Epidermal melanocyte (primary cell): ENCODE data around the gene MIS18A.

Source experiments
- DNase-seq: peaks from one replicate; pipeline ENCODE4 v3.0.0; 2011; ENCODE audit warnings: low spot score; ENCODE audit not compliant: insufficient read length

MIS18A gene

DNA sequence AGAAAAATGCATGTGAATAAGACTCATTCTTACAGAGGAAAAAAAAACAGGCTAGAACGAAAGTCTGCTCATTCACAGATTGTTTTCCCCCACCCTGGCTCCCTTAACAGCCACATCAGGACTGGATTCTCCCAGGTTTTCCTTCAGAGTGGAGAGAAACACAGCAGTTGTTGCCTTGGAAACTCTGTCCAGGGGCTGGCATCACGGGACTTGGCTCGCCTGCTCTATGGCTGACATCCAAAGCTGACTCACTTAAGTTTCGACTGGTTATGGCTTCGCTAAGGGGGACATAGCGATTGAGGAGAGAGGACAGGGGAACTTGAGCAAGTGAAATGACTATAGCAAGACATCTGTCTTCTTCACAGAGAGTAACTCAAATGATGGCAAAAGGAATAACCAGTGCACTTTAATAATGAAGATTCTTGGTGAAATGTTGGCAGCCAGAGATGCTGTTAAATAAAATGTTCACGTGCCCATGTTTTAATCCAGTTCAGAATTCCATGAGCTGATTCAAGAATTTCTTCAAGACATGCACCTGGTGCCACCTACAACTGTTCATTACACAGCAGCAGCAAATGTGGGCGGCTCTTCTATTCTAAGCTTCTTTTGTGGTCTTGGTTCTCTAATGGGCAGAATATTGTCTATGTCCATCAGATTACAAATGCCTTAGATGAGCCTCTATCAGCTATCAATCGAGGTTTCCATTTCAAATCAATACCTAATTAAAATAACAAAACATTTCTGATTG is 21.8 kb downstream of the MIS18A start:
- DNase-seq = peak; percentile 82

DNA sequence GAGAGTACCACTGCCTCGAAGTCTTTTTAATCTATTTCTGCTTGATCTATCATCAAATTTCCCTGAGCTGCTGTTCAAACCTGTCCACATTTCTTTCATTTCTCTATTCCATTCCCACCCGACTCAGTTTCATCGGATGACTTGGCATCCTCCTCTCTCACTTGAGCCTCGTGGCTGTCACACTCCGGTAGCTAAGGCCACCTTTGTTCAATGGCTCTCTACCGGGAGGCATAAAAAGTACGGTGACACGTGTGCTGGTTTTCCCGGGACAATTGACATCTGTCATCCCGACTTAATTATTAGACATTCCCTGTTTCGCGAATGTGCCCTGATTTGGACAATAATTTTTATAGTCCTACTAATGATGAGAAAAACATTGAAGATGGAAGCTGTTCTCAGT is 22.6 kb downstream of the MIS18A start:
- DNase-seq = no peak

DNA sequence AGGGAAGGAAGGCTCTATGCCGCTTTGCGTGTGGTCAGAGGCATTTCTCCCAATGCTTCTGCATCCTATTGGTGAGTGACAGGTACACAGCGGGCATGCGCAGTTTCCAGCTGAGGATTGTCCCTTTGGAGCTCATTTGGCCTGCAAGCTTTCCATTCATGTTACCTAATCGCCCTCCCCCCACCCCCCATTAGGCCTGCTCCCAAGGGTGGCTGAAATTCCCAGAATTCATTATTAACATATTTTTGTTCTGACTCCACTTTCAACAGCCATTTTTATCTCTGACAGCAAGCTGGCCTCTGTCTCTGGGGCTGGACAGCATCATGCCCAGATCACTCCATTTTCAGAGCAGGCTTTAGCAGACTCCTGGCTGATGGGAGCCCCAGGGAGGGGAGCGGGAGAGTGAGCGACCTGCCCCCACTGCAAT is 25.6 kb downstream of the MIS18A start:
- DNase-seq = no peak

DNA sequence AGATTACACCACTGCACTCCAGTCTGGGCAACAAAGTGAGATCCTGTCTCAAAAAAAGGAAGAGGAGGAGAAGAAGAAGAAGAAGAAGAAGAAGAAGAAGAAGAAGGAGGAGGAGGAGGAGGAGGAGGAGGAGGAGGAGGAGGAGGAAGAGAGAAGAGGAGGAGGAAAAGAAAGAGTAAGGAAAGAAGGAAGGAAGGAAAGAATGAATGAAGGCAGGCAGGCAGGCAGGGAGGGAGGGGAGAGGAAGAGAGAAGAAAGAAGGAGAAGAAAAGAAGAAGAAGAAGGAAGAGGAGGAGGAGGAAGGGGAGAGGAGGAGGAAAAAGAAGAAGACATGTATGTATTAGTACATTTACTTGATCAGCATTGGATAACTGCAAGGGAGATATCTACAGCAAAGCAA is 26.7 kb downstream of the MIS18A start:
- DNase-seq = no peak

DNA sequence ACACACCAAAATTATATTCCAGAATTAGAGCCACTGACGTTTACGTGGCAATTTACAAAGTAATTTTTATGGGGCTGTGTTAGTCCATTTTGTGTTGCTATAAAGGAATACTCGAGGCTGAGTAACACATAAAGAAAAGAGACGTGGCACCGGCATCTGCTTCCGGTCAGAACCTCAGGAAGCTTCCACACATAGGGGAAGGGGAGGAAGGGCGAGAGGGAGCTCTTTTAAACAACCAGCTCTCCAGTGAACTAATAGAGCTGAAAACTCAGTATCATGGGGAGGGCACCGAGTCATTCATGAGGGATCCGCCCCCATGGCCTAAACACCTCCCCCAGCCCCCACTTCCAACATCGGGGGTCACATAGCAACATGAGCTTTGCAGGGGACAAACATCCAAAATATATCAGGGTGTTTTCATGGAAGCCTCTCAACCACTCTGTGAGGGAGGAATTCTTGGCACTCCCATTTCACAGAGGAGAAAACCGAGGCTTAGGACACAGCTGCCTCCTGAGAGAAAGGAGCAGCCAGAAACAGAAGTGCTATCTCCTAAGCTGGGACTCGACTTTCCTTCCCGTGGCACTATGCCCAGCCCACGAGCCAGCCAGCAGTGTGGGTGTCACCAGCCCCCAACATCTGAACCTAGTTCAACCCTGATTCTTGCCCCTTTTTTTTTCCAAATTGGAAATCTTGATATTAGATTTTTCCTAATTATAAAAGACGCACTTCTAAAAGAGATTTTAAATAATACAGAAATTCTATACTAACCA is 29.2 kb downstream of the MIS18A start:
- DNase-seq = no peak

DNA sequence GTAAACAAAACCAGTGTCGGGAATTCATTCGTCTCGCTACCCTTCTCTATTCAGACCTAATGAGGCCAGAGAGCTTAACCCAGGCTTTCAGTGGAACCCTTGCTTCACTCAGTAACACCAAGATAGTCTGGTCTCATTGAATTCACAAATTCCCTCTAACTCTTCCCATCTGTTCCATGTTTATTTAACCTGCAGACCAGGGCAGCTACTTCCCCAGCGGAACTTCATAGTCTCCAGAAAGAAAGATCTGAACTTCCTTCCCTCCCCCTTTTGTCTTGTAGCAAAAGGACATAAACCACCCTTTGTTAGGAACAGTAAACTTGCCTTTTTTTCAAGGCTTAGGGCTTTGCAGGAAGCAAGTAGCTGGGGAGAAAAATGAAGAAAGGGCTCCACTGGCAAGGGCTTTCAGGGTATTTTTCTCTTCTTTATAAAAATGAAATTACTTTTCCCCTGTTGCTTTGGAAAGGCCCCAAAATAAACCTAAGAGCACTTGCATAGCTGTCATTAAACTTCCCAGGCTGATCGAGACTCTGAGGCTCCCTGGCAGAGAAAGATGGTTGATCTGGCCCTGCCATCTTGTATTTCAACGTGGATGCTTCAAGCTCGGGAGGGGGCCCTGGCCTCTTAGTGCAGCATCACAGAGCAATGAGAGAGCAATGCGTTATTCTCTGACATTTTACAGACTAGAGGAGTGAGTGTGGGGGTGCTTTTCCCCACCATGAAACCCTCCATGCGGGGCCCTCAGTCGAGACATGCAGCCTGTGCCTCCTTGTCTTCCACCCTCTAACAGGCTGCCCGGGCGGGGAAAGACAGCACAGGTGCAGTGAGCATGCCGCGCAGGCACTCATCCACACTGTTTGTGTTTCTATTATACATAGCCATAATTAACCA is 30.0 kb downstream of the MIS18A start:
- DNase-seq = no peak

DNA sequence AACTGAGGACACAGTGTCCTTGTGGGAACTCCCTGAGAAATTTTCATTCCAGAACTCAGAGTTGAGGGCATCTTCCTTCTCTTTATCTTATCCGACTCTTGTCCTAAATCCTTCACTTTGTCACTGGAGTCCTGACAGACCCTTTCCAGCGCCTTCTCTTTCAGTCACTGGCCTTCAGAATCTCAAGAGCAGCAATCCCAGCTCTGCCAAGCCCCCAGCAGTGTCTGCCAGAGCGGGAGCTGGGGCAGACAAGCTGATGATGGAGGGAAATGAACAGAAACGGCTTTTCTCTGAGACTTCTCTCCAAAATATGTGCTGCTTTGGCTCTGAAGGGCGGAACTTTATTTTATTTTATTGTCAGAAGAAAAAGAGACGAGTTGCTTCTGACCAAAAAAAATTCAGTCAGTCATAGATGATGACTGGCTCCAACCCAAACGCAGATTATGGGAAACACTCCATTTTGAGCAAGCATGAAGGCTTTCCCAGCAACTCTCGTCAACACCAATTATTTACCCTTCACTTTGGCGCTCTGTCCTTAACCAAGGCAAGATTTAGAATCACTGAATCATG is 32.2 kb downstream of the MIS18A start:
- no peak for DNase-seq

DNA sequence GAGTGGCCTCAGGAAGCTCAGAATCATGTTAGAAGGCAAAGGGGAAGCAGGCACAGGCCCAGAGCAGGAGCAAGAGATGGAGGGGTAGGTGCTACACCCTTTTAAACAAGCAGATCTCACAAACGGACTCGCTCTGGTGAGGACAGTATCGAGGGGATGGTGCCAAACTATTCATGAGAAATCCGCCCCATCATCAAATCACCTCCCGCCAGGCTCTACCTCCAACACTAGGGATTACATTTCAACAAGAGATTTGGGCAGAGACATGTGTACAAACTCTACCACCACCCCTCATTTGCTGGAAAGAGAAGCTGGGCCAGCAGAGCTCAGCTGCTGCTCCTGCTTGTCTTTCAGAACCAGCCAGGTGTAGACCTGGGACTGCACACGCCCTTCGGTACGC is 32.9 kb downstream of the MIS18A start:
- DNase-seq = no peak

DNA sequence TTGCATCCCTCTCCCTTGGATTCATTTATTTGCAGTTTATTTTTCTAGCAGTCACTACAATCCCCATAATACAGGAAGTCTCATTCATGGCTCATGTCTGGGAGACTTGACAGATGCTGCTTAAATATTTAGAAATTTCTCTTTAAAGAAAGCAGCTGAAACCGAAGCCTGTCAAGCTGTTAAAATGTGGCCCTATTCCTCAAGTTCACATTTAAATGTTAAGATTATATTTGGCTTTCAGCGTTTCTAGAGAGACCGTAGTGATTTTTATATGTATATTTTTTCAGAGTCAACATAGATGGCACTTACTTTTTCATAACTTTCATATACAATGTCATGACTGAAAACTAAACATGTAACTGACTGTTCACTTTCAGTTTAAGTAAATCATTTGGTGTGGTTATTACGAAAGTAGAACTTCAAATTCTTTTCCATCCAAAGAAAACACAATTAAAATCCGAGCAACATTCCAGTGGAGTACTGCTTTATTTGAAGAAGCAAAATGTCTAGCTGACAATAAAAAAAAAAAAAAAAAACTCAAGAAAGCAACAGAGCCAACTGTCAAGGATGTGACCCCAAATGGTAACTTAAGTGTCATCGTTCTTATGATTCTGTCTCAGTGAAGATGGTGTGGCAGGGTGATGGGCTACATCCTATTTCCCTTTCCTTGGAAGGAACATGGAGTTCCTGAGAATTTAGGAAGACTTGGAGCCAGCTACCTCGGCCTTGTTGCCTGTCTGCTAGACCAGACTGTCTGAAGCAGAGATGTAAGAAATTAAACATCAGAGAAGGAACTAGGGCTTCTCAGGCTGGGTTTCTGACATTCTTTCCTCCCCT is 37.8 kb downstream of the MIS18A start:
- DNase-seq = no peak

DNA sequence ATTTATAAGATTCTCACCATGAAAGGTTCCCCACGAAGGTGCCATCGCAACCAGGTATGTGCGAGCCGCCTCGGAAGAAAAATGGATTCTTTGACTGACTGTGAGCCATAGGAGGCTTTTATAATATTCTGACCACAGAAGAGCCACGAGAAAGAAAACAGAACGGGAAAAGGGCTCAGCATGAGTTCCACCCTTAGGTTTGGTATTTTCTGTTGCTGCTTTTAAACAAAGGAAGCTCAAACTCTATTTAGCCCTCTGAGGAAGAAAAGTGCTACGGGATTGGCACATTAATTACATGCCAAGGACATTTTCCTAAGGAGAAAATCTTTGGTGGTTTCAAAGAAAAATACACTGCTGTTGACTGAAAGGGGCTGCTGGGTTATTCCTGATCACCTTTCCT is 39.3 kb downstream of the MIS18A start:
- no peak for DNase-seq

DNA sequence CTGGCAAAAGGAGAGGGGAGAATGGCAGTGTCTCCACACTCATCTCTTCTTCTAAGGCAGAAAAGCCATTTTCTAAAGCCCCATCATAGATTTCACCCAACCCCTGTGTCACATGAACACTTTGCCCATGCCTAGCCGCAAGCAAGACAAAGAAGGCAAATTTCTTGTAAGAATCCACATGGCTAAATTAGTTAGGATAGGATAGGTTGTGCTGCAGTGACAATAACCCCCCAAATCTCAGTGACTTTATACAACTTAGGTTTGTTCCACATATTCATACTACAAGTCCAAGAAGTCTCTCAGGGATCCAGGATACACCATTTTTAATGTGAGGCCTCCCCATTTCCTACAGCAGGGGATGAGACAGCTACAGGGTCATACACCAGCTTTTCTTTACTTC is 40.8 kb downstream of the MIS18A start:
- no peak for DNase-seq

DNA sequence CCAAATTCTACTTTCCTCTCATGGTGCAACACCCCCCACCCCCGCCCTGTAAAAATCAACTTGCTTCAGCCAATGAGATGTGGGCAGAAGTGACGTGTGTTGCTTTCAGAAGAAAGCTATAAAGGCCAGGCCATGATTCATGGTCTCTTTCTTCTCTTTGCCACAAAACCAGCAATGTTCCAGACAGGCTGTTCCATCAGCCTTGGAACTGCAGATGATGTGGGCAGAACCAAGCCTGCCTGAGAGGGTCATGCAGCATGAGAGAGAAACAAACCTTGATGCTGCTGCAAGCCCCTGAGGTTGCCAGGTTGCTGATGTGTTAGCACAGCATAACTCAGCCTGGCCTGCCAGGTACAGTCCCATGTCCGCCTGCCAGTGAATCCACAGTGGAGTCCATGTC is 41.8 kb downstream of the MIS18A start:
- no peak for DNase-seq

DNA sequence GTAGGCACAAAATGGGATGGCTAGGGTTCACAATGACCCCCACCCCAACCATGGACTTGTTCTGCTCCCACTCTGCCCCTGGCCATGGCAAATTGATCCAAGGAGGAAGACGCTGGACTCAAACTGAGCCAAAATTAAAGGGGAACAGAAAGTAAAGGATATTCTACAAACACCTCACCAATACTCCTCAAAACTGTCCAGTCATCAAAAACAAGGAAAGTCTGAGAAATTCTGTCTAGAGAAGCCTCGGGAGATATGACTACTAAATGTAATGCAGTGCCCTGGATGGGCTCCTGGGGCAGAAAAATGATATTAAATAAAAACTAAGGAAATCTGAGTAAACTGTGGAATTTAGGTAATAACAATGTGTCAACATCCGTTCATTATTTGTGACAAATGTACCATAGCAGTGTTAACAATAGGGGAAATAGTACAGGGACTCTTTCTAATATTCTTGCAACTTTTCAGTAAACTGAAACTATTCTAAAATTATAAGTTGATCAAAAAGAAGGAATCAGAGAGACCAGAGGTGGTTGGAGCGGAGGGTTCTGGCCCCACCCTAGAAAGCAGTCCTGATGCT is 45.0 kb downstream of the MIS18A start:
- DNase-seq = no peak

DNA sequence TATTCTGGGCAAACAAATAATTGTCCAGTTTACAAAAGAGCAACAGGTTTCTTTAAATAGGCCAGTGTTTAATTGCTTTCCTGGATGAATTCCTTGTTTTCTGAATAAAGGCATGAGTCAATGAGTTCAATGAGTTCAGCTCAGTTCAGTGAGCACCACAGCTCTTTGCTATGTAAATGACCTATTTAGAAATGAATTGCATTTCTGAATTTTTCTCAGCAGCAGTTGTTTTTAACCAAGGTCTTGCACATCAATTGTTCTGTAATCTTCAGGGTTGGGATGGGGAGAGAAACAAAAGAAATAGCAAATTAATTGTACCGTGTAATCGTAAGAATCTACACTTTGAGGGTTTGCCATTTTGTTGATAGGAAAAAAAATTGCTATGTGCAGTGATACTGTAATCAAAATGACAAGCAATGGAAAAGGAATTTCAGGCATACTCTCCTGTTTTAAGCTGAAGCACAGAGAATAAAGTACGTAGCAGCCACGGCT is 45.7 kb downstream of the MIS18A start:
- DNase-seq = no peak

DNA sequence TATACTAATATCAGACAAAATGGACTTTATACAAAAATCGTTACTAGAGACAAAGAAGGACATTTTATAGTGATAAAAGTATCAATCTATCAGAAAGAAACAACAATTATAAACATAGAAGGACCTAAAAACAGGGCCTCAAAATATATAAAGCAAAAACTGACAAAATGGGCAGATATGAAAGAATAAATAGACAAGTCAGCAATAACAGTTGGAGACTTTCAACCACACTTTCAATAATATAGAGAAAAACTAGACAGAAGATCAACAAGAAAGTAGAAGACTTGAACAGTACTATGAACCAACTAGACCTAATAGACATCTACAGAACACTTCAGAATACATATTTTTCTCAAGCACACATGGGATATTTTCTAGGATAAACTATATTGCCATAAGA is 52.4 kb downstream of the MIS18A start:
- DNase-seq = no peak
